ENCODE data around the gene NBEA.
"Not testable (repeated sequence)": the region's sequence is repeated elsewhere in the genome, so short reads cannot be mapped to it uniquely, and the experiment has no call there.

Gene NBEA, protein sequence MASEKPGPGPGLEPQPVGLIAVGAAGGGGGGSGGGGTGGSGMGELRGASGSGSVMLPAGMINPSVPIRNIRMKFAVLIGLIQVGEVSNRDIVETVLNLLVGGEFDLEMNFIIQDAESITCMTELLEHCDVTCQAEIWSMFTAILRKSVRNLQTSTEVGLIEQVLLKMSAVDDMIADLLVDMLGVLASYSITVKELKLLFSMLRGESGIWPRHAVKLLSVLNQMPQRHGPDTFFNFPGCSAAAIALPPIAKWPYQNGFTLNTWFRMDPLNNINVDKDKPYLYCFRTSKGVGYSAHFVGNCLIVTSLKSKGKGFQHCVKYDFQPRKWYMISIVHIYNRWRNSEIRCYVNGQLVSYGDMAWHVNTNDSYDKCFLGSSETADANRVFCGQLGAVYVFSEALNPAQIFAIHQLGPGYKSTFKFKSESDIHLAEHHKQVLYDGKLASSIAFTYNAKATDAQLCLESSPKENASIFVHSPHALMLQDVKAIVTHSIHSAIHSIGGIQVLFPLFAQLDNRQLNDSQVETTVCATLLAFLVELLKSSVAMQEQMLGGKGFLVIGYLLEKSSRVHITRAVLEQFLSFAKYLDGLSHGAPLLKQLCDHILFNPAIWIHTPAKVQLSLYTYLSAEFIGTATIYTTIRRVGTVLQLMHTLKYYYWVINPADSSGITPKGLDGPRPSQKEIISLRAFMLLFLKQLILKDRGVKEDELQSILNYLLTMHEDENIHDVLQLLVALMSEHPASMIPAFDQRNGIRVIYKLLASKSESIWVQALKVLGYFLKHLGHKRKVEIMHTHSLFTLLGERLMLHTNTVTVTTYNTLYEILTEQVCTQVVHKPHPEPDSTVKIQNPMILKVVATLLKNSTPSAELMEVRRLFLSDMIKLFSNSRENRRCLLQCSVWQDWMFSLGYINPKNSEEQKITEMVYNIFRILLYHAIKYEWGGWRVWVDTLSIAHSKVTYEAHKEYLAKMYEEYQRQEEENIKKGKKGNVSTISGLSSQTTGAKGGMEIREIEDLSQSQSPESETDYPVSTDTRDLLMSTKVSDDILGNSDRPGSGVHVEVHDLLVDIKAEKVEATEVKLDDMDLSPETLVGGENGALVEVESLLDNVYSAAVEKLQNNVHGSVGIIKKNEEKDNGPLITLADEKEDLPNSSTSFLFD (N-terminal part only)

DNA sequence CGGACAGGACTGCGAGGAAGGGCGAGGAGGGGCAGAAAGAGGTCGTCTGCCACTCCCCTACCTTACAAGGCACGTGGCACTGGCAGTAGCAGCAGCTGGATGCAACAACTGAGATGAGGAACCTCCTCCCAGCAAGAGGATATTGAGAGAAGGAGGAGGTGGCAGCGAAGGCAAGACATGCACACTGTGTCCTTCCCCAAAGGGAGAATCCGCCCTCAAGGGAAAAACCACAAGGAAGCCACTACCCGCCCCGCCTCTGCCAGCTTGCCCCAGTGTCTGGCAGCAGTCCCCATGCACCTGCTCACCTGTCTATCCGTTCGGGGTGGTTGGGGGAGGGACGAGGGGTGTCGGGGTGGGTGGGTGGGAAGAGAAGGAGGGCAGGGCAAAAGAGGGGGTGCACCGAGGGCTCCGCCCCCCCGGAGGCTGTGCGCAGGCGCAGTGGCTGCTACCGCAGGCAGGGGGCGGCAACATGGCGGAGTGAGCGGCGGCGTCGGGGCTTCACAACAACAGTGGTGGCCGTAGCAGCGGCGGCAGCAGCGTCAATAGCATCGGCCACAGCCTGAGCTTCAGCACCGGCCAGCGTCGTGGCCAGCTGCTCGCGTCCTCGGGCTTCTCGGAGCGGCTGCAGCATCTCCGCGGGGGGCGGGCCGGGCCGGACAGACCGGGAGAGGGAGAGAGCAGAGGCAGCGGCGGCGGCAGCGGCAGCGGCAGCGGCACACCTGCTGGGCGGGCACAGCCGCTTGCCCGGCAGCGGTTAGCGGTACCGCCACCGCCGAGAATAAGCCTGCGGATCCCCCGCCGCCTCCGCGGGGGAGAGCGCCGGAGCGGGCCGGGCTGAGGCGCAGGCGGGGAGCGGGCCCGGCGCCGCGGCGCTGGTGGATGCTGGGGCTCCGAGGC is at the start of gene NBEA:
Gene NBEA (plus strand): TSS at position 436 of the 897 bp plus-strand sequence. CDS start 551 bp downstream, outside the sequence.
- H3K27ac ChIP-seq = peak within 1 kb of the TSS in 12 of 21 experiments; percentile 9 to 83 (median 56)
- peak within 1 kb of the TSS; percentile 45 to 71 (median 66) for H3K4me3 ChIP-seq

DNA sequence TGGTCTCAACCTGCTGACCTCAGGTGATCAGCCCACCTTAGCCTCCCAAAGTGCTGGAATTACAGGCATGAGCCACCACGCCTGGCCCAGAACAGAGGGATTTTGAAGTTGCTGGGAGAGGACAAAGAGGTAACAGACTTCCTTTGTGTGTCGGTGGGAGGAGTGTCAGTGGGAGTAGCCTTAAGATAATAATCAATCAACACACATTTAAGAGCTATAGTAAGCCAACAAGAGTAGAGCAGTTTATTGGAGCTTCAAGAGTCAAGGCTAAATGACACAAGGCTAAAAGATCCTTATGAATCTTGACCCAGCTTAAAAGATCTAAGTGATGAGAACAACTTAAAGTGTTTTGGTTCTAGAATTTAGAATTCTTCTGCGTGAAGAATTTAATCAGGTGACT is 47.3 kb upstream of the NBEA start:
- Histone ChIP-seq H3K4me3 (no peak overlapping the region), H3K27ac (no peak overlapping the region)

DNA sequence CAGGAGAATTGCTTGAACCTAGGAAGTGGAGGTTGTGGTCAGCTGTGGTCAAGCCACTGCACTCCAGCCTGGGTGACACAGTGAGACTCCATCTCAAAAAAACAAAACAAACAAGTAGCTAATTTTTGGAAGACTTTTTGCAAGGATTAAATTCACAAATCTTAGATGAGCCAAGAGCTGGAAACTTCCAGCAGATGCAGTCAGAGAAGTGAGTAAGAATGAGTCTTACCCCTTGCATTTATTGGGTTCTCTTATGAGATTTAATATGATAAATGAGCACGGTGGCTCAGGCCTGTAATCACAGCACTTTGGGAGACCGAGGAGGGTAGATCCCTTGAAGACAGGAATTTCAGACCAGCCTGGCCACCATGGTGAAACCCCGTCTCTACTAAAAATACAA is 44.9 kb upstream of the NBEA start:
- H3K4me3 ChIP-seq = no peak overlapping the region

DNA sequence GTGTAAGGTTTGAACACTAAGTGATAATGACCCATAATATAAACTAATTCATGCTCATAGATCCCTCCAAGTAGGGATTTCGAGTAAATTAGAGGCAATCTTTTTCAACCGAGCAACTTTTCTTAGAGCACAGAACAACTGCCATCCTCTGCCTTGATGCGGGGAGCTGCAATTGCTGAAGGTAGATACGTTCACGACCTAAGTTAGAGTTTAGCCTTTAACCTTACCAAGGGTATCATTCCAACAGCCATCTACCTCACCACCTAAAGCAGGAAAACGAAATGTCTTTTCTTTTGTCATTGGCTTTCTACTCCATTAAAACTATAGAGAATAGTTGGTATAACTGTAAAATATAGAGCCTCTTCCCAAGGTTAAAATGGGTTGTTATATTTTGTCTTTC is 42.2 kb upstream of the NBEA start:
- no peak overlapping the region for H3K4me3 ChIP-seq
- H3K27ac ChIP-seq = no peak overlapping the region

More for the DNA sequence above, 44.9 kb upstream of the NBEA start:
- no peak overlapping the region for H3K27ac ChIP-seq

DNA sequence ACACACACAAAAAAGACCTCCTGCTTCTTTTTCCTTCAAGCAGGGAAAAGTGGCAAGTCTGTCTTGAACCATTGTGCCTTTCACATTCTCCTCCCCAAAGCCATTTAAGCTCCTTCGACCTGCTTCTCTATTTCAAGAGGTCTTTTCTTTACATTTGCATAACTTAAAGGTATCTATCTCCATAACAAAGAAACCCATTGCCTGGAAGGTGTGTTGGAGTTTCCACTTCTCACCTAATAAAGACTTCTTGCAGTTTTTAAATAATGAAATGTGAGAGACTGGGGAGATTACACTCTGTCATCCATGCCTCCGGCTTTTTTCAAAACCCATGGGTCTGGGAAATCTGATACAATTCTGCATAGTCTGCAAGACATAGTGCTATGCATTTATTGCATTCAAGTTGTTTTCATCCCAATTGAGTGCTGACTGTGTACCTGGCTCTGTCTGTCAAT is 41.8 kb upstream of the NBEA start:
- no peak overlapping the region for H3K27ac ChIP-seq
- no peak overlapping the region for H3K4me3 ChIP-seq

DNA sequence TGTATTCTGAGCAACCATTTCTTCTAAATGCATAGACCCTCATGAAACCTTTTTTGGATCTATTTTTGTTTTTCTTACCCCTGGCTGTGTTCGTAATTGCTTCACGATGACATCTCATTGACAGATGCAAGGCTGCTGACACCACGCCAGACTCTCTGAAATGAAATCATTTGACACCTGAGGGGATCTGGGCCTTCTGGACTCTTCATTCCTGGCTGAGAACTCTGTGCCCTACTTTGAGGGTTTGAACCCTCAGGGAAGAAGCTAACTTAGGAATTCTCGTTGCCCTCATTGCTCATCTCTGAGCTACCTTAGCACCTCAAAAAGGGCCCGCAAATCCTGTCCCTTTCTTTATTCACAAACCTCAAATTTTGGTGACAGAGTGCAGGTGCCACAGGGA is 40.5 kb upstream of the NBEA start:
- Histone ChIP-seq H3K27ac (no peak overlapping the region), H3K4me3 (no peak overlapping the region)

DNA sequence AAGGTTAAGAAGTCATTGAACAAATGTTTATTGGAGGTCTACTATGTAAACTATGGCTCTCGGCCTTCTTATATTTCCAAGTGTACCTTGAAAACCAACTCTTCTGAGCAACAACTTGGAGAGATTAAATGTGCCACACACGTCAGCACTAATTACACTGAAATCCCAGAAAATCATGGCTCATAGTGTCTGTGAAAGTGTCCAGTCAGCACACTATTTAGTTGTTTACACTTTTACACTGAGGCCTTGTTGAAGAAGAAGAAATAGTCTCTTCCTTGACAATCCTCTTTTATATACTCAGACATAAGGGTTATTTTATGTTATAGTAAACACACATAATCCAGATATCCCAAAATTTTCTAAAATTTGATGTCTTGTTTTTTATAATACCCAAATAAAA is 30.9 kb upstream of the NBEA start:
- H3K4me3 ChIP-seq = no peak overlapping the region
- H3K27ac ChIP-seq = no peak overlapping the region

DNA sequence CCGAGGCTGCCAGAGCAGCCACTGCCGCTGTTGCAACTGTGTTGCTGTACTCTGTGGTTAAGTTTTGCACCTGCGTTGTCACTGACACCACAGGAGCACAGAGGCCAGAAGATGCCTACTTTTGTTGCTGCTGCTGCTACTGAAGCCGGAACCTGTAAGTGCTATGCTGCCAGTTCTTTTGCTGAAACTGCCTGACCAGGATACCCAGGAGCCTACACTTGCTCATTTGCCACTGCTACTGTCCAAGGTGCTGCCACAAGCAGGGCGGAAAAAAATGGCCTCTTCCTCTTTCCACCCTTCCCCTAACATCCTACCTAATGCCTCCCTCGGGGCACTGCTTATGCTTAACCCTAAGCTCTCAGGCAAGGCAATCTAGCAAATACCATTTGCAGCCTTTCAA is 29.0 kb upstream of the NBEA start:
- Histone ChIP-seq H3K4me3 (no peak overlapping the region), H3K27ac (no peak overlapping the region)

DNA sequence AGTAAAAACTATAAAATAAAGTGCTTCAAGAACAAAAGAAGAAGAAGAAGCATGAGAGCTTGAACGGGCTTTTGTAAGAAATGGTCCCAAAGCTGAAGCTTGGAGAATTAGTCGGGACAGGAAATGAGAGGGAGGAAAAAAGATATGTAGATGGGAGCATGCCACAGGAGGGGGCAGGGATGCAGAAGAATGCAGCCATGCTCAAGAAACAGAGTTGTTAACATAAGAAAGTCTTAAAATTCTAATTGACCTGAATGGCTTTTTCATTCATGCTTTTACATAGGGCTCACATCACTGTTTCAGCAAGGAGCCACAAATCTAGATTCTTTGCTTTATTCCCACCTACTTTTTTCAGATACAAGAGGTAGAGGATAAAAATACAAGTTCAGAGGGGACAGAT is 27.7 kb upstream of the NBEA start:
- Histone ChIP-seq H3K4me3 (no peak overlapping the region), H3K27ac (no peak overlapping the region)

DNA sequence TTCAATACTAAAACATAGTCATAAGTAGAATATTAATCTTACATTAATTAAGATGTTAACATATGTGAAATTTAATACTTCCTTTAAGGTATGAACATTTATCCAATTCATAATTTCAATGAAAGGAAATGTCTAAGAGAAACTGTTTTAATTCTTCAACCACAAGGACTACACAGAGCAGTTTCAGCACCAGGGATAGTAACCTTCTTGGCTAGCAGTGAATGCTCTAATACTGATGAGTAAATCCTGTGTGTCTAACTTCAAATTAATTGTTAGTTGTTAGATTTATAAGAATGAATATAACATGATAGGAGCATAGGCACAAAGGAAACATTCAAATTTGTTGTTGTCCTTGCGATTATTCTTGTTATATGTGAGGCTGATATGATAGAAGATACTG is 15.6 kb upstream of the NBEA start:
- no peak overlapping the region for H3K4me3 ChIP-seq
- H3K27ac ChIP-seq = no peak overlapping the region

DNA sequence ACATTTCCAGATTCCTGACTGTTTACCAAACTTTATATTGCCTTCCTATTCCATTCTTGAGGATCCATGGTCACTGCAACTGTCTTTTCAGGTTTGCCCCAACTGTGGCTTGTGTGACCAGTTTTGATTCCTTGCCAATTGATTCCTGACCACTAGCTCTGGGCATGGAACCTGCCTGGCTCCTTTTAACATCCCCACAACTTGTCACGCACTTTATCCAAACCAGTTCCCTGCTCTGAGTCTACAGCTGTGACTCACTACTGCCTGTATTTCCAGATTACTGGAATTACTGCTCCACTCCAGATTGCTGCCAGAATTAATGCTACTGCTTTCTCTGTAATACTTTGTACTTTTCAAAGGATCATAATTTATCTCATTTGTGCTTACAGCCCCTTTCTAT is 13.4 kb upstream of the NBEA start:
- not testable (repeated sequence) for H3K4me3 ChIP-seq, H3K27ac ChIP-seq

DNA sequence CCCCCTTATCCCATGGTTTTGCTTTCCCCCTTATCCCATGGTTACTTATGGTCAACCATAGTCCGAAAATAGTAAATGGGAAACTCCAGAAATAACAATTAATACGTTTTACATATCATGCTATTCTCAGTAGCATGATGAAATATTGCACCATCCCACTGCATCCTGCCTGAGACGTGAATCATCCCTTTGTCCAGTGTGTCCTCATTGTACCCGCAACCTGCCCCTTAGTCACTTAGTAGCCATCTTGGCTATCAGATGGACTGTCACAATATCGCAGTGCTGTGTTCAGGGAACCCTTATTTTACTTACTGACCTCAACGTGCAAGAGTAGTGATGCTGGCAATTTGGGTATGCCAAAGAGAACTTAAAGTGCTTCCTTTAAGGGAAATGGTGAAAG is 10.5 kb upstream of the NBEA start:
- H3K4me3 ChIP-seq = no peak overlapping the region
- H3K27ac ChIP-seq = no peak overlapping the region

DNA sequence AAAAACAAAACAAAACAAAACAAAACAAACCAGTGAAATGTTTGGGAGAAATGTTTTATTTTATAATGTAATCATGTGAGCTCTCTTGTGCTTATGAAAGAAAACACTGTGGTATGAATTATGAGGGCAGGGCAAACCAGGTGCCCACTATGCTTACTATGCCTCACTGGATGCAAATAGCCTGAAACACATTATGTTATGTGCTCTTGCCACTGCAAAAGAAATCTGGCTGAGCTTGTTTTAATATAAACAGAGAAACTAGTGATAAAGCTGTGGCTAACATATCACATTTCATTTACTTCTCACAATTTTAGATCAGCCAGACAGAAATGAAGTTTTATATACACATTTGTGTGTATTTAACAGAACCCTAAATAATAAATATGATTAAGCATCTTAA is 8.7 kb upstream of the NBEA start:
- H3K27ac ChIP-seq = no peak overlapping the region
- H3K4me3 ChIP-seq = no peak overlapping the region

DNA sequence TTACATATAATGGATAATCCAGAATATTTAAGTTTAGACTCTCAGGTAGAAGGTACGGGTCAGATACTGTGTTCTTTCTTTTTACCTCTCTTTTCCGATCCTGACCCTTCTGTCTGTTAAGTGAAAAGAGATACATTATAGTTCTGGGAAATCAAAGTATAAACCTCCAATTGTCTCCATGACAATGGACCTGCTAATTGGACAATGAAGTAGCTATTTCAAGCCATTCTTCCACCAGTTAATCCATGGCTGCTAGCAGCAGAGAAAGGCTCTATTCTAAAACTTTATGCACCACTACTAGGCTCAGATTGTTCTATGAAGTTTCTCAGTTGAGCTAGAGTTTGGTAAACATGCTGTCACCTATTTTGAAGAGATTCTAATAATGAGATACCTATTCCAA is 8.3 kb upstream of the NBEA start:
- Histone ChIP-seq H3K27ac (no peak overlapping the region), H3K4me3 (no peak overlapping the region)

DNA sequence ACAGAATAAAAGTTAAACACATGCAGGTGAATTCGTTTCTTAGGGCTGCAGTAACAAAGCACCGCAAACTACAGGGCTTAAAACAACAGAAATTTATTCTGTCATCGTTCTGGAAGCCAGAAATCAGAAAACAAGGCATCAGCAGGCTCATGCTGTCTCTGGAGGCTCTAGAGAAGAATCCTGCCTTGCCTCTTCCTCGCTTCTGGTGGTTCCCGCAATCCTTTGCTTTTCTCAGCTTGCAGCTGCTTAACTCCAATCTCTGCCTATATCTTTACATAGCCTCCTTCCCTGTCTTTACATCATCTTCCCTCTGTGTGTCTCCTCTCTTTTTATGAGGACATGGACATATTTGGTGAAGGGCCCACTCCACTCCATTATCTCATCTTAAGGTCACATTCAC is 6.2 kb upstream of the NBEA start:
- no peak overlapping the region for H3K27ac ChIP-seq
- no peak overlapping the region for H3K4me3 ChIP-seq

DNA sequence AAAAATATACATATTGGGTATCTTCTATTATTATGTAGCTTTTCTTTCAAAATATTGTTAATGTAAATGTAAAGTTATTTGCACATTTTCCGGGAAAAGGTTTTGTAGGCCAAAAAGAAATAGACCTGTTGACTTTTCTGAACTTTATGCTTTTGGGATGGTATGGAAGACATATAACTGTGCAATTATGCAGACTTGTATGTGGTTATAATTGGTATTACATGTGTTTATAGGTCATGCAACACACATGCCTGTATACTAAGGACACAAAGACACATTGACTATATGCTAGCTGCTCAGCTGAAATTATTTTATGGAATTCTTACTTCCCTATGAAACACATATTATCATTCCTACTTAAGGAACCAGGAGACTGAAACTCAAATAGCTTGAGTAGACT is 2.3 kb upstream of the NBEA start:
- no peak overlapping the region for H3K4me3 ChIP-seq
- H3K27ac ChIP-seq = no peak overlapping the region

DNA sequence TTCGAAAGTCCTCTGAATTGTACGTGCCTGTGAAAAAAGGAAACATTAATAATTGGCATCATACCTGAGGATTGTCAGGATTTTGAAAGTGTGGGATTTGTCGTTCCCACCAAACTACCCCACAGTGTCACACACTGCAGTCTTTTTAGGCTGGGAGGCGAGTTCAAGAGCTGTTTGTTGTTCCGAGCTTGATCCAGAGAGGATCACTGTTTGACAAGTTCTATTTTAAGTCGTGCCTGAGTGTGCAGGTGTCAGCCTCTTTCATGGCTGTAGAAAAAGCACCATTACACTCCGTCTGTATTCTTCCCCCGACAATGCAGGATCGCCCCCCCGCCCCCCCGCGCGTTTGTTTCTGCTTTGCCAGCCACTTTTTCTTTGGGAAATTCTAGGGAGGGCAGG is 635 bp upstream of the NBEA start:
- peak overlapping the region in 1 of 21 experiments; percentile 38 for H3K27ac ChIP-seq
- H3K4me3 ChIP-seq = peak overlapping the region in 4 of 7 experiments; percentile 61 to 71 (median 70)

DNA sequence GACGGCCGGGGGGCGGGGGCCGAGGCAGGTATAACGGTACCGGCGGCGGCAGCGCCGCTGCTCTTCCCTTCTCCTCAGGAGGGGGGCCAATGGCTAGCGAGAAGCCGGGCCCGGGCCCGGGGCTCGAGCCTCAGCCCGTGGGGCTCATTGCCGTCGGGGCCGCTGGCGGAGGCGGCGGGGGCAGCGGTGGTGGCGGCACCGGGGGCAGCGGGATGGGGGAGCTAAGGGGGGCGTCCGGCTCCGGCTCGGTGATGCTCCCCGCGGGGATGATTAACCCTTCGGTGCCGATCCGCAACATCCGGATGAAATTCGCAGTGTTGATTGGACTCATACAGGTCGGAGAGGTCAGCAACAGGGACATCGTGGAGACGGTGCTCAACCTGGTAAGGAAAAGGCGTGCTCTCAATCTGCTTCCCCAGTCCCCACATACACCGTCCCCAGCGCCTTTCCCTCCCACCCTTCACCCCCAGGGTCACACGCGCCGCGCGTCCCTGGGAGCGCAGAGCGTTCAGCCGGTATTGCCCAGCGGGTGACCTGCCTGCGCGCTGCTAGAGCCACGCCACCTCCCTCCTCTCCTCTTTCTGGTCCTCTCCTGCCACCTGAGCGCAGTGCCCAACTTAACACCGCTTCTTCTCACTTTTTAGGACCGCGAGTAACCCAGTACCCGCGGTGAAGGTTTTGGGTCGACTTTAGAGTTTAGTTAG is 814 bp downstream of the NBEA start:
- Histone ChIP-seq H3K4me3 (peak overlapping the region; percentile 45 to 71 (median 66)), H3K27ac (peak overlapping the region in 12 of 21 experiments; percentile 9 to 83 (median 56))
